ENCODE results near the gene GEMIN4.
"Not testable (repeated sequence)": the region's sequence is repeated elsewhere in the genome, so short reads cannot be mapped to it uniquely, and the experiment has no call there.

GRCh38 chr17:755319-755961 is 3.4 kb upstream of the GEMIN4 start:
- not testable (repeated sequence) for TF ChIP-seq YY1 (IDR thresholded peaks at IDR 0.05; ENCODE audit: low read depth, low read length); MAX (IDR thresholded peaks at IDR 0.05); HDAC6 (IDR thresholded peaks at IDR 0.05; ENCODE audit: low read depth, low read length); POLR2AphosphoS5 (IDR thresholded peaks at IDR 0.05; ENCODE audit: low read depth, low read length)
